Measurements from ENCODE around the gene PAPOLB. TPM values are rescaled to one million over a fixed set of nuclear protein-coding genes. Genes with fewer than 3 reads are reported as not detected.

PAPOLB gene
- total RNA-seq, 1 donor: not detected

DNA sequence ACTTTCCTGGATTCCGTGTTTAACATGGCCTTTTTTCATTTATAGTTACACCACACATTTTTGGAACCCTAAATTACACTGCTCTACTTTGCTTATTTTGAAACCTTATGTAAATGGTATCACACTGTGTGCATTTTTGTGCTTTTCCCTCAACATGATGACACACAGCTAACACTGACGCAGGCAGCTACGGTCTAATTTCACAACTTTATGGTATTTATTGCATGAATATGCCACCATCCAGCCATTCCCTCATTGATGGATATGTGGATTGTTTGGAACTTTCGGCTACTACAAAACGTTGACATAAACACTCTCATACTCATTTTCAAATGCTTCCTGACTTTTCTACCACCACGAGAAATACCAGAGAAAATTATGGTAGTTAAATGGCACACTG lies 6.9 kb downstream of the PAPOLB start:
- peak; percentile 53 for DNase-seq (ENCODE audit: low read depth)
- H3K4me3 ChIP-seq (ENCODE audit: low read depth, low read length): no peak overlapping the region
- TF ChIP-seq, protein P1, sequence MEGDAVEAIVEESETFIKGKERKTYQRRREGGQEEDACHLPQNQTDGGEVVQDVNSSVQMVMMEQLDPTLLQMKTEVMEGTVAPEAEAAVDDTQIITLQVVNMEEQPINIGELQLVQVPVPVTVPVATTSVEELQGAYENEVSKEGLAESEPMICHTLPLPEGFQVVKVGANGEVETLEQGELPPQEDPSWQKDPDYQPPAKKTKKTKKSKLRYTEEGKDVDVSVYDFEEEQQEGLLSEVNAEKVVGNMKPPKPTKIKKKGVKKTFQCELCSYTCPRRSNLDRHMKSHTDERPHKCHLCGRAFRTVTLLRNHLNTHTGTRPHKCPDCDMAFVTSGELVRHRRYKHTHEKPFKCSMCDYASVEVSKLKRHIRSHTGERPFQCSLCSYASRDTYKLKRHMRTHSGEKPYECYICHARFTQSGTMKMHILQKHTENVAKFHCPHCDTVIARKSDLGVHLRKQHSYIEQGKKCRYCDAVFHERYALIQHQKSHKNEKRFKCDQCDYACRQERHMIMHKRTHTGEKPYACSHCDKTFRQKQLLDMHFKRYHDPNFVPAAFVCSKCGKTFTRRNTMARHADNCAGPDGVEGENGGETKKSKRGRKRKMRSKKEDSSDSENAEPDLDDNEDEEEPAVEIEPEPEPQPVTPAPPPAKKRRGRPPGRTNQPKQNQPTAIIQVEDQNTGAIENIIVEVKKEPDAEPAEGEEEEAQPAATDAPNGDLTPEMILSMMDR (IDR thresholded peaks at IDR 0.05; ENCODE audit: insufficient read depth, low read depth, low read length): no peak

DNA sequence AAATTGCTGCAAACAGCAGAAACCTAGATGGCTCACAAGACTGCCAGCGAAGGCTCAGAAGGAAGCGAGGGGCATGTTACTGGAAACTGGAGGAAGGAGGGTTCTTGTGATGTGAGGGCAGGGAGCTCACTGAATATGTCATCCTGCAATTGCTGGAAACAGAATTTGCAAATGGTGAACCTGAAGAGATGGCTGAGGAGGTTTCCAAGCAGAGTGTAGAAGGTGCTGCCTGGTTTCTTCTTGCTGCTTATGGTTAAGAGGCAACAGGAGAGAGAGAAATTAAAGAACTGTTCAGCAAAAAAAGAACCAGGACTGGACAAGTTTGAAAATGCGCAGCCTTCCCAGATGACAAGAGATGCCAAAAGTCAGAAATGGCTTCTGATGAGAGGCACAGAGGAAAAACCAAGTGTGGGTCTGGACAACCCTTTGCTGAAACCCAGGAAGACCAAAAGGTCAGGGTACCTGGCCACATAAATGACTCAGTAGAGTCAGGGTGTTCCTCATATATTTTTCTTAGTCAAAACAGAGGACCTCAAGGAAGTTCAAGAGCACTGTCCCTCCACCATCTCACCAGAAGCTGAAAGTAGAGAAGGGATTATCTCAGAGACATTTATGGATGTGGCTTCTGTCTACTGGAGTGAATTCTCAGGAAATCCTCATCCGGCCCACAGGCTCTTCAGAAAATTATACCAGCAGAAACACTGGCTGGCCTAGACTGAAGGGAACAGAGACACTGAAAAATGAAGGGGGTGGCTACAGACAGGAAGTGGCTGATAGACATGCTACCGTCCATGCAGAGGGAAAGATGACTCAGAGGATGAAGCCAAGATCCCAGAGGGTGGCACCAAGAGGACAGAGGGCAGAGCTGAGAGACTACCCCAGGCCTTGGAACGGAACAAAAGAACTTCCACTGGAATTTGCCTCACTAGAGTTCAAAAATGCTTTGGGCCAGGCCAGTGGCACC lies 10.1 kb downstream of the PAPOLB start:
- DNase-seq (ENCODE audit: low read depth): peak; percentile 21
- TF ChIP-seq, protein P1 (IDR thresholded peaks at IDR 0.05; ENCODE audit: insufficient read depth, low read depth, low read length): no peak
- no peak overlapping the region for H3K4me3 ChIP-seq (ENCODE audit: low read depth, low read length)

DNA sequence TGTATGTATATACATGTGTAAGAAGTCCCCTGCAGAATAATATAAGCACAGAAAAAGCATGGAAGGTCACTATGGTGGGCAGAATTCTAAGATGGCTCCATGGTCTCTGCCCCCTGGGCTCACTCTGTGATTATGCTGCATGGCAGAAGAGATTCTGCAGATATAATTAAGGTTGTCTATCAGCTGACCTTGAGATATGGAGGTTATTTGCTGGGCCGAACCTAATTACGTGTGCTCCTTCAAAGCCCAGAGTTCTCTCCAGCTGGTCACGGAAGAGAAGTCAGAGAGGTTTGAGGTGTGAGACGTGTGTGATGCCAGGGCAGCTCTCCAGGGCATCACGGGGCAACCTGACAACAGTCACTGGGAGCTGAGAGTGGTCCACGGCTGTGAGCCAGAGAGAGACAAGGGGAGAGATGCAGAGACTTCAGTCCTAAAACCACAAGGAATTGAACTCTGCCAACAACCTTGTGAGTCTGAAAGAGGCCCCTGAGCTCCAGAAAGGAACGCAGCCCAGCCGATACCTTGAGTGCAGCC lies 11.5 kb downstream of the PAPOLB start:
- no peak for DNase-seq (ENCODE audit: low read depth)
- H3K4me3 ChIP-seq (ENCODE audit: low read depth, low read length): no peak overlapping the region
- TF ChIP-seq, protein P1 (IDR thresholded peaks at IDR 0.05; ENCODE audit: insufficient read depth, low read depth, low read length): no peak

DNA sequence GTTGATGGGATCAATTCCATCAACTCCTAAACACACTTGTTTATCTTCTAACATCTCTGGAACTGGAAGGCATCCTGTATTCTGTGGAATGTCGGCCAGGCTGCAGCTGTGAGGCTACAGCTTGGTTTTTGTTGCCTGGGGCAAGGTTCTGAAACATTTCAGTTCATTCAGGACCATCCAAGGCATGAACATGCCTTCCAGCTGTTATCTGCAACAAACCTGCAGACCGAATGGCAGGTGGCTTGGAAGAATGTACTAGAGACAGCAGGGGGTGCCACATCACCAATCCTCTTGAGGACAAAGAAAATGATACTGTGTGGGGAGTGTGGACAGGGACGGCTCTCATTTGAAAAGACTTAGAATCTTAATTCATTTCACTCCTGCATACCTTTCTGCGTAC lies 12.4 kb downstream of the PAPOLB start:
- TF ChIP-seq, protein P1 (IDR thresholded peaks at IDR 0.05; ENCODE audit: insufficient read depth, low read depth, low read length): peak; percentile 49
- H3K4me3 ChIP-seq (ENCODE audit: low read depth, low read length): no peak overlapping the region
- DNase-seq (ENCODE audit: low read depth): peak; percentile 70

DNA sequence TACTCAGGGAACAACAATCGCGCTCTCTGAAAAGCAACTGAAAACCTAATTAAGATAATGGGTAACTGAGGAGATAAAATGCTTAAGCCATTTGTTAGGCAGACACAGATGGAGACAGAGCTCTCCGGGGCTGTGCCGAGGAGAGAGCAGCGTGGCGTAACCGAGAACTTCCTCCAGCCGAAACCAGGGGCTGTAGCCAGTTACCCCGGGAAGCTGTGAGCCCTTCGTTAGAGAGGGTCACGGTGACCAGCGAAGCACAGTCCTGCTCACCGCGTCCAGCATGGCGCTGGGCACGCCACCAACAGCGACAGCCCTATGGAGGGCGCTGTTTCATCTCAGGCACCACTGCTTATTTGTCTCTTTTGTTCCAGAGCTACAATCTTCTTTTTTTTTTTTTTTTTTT lies 16.1 kb downstream of the PAPOLB start:
- TF ChIP-seq, protein P1 (IDR thresholded peaks at IDR 0.05; ENCODE audit: insufficient read depth, low read depth, low read length): peak; percentile 37
- no peak for DNase-seq (ENCODE audit: low read depth)
- H3K4me3 ChIP-seq (ENCODE audit: low read depth, low read length): peak overlapping the region; percentile 29

DNA sequence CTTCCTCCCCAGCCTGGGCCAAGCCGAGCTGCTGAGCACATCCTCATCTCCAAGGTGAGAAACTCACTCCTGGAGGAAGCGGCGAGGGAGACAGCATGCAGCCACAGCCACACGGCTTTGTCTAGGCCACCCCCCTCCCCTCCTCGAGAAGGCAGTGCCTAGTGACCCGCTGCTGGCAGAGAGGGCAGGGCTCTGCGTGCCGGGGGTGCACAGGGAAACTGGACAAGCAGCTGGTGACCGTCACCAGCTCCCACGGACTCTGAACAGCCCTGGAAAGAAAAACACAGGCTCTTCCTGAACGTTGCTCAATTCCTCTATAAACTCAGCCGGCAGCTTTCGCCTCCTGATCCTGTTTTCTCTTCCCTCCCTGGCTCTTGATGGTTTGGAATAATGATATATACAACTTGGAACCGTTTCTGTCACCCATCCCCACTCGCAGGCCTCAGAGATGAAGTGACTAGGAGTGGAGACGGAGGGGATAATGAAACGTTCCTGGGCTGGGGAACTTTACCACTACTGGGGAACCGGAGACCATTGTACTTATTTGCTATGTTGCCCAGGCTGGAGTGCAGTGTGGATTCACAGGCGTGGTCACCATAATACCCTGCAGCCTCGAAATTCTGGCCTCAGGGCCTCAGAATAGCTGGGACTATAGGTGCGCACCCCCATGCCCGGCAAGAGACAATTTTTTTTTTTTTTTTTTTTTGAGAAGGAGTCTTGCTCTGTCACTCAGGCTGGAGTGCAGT lies 19.3 kb downstream of the PAPOLB start:
- TF ChIP-seq, protein P1 (IDR thresholded peaks at IDR 0.05; ENCODE audit: insufficient read depth, low read depth, low read length): no peak
- H3K4me3 ChIP-seq (ENCODE audit: low read depth, low read length): no peak overlapping the region
- DNase-seq (ENCODE audit: low read depth): peak; percentile 55

Measured in fibroblast of villous mesenchyme (primary cell).